Measurements from ENCODE around the gene RHOC.

Gene RHOC

GRCh38 chr1:112712701-112713128, 5.8 kb upstream of the RHOC start:
- no peak overlapping the region for H3K4me3 ChIP-seq (ENCODE audit: low read depth, low read length)
- no peak for TF ChIP-seq CTCF (IDR thresholded peaks at IDR 0.05; ENCODE audit: low read depth, low read length, missing control alignments)
- DNase-seq (ENCODE audit: low read depth) = no peak
- in situ Hi-C loops (cut with HindIII; ENCODE audit: low sequenced_read_pairs) = no loop called here

GRCh38 chr1:112712191-112712590, 5.3 kb upstream of the RHOC start:
- TF ChIP-seq CTCF (IDR thresholded peaks at IDR 0.05; ENCODE audit: low read depth, low read length, missing control alignments) = no peak
- H3K4me3 ChIP-seq (ENCODE audit: low read depth, low read length) = no peak overlapping the region
- in situ Hi-C loops (cut with HindIII; ENCODE audit: low sequenced_read_pairs) = no loop called here
- no peak for DNase-seq (ENCODE audit: low read depth)

GRCh38 chr1:112711670-112712069, 4.7 kb upstream of the RHOC start:
- in situ Hi-C loops (cut with HindIII; ENCODE audit: low sequenced_read_pairs) = no loop called here
- DNase-seq (ENCODE audit: low read depth) = no peak
- no peak overlapping the region for H3K4me3 ChIP-seq (ENCODE audit: low read depth, low read length)
- no peak for TF ChIP-seq CTCF (IDR thresholded peaks at IDR 0.05; ENCODE audit: low read depth, low read length, missing control alignments)

GRCh38 chr1:112711041-112711440, 4.1 kb upstream of the RHOC start:
- DNase-seq (ENCODE audit: low read depth) = no peak
- H3K4me3 ChIP-seq (ENCODE audit: low read depth, low read length) = no peak overlapping the region
- in situ Hi-C loops (cut with HindIII; ENCODE audit: low sequenced_read_pairs) = no loop called here
- TF ChIP-seq CTCF (IDR thresholded peaks at IDR 0.05; ENCODE audit: low read depth, low read length, missing control alignments) = no peak

- DNase-seq (ENCODE audit: low read depth) = no peak
Observed at GRCh38 chr1:112710586-112710985, 3.7 kb upstream of the RHOC start.

GRCh38 chr1:112710159-112710558, 3.2 kb upstream of the RHOC start:
- in situ Hi-C loops (cut with HindIII; ENCODE audit: low sequenced_read_pairs) = no loop called here
- H3K4me3 ChIP-seq (ENCODE audit: low read depth, low read length) = no peak overlapping the region
- no peak for TF ChIP-seq CTCF (IDR thresholded peaks at IDR 0.05; ENCODE audit: low read depth, low read length, missing control alignments)
- no peak for DNase-seq (ENCODE audit: low read depth)

More at GRCh38 chr1:112710586-112710985, 3.7 kb upstream of the RHOC start:
- no peak for TF ChIP-seq CTCF (IDR thresholded peaks at IDR 0.05; ENCODE audit: low read depth, low read length, missing control alignments)
- no peak overlapping the region for H3K4me3 ChIP-seq (ENCODE audit: low read depth, low read length)
- in situ Hi-C loops (cut with HindIII; ENCODE audit: low sequenced_read_pairs) = no loop called here

- DNase-seq (ENCODE audit: low read depth) = no peak
- H3K4me3 ChIP-seq (ENCODE audit: low read depth, low read length) = no peak overlapping the region
- in situ Hi-C loops (cut with HindIII; ENCODE audit: low sequenced_read_pairs) = no loop called here
- TF ChIP-seq CTCF (IDR thresholded peaks at IDR 0.05; ENCODE audit: low read depth, low read length, missing control alignments) = no peak
Observed at GRCh38 chr1:112708489-112708888, 1.6 kb upstream of the RHOC start.

All from astrocyte of the cerebellum (primary cell).